GM18519 (cell line): ENCODE measurements around the gene LGALS9C.
"Not testable (repeated sequence)": the region's sequence is repeated elsewhere in the genome, so short reads cannot be mapped to it uniquely, and the experiment has no call there.

ENCODE experiments used
- ATAC-seq: cut with Tn5 transposase; IDR thresholded peaks from one replicate; pipeline ENCODE4 v1.9.1; 2021; ENCODE audit warnings: mild to moderate bottlenecking, moderate library complexity; ENCODE audit not compliant: unreplicated experiment, low FRiP score

Gene LGALS9C

DNA sequence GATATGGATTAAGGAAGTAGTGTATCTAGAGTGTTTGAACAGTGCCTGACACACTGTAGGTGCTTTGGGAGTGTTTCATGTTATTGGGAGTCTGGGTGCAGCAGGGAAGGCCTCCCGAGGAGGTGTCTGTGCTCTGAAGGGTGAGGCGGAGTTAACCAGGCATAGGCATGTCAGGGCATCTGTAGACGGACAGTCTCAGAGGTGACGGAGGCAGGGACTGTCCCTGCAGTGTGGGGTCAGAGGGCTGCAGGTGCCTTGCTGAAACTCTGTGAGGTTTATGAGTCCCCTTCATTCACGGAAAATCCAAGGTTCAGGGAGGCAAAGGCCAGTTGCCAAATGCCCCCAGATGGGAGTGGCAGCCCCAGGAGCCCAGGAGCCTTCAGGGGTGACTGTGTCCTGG lies 778 bp downstream of the LGALS9C start:
- ATAC-seq = not testable (repeated sequence)

DNA sequence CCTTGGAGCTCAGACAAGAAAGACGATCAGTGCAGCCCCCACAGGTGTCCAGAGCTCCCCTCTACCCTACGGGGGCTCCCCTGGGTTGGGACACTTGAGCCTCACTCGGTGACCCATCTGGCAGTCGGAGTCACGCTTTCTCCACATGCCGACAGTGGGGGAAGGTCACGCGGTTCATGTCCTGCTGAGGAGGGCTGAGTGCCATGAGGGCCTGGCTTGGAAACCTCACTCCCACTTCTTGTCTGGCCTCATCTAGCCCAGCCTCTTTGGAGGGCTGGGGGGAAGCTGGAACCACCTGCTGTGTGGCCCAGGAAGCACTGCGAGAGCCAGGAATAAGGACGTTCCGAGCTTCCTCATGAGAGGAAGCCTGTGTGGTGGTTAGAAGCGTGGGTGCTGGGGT lies 1.8 kb downstream of the LGALS9C start:
- not testable (repeated sequence) for ATAC-seq

- ATAC-seq = not testable (repeated sequence)
These were observed 2.5 kb downstream of the LGALS9C start for GRCh38 chr17:18478977-18479595.

- ATAC-seq = not testable (repeated sequence)
These were observed 5.2 kb downstream of the LGALS9C start for GRCh38 chr17:18481775-18482174.

DNA sequence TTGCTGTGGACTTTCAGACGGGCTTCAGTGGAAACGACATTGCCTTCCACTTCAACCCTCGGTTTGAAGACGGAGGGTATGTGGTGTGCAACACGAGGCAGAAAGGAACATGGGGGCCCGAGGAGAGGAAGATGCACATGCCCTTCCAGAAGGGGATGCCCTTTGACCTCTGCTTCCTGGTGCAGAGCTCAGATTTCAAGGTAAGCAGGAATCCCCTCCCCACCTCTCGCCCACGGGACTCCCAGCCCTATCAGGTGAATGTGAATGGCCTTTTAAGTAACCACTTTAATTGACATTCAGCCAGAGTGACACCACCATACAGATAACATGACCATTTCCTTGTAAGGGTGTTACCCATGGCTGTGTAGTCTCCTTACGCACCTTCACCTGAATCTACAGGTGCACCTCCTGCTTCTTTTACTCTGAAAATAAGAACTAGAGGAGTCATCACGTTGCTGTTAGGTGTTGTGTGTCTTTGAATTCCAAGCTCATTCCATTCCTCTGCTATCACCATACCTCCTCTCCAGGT lies 9.4 kb downstream of the LGALS9C start:
- ATAC-seq = not testable (repeated sequence)

GRCh38 chr17:18487633-18488032 lies 11.0 kb downstream of the LGALS9C start:
- not testable (repeated sequence) for ATAC-seq

DNA sequence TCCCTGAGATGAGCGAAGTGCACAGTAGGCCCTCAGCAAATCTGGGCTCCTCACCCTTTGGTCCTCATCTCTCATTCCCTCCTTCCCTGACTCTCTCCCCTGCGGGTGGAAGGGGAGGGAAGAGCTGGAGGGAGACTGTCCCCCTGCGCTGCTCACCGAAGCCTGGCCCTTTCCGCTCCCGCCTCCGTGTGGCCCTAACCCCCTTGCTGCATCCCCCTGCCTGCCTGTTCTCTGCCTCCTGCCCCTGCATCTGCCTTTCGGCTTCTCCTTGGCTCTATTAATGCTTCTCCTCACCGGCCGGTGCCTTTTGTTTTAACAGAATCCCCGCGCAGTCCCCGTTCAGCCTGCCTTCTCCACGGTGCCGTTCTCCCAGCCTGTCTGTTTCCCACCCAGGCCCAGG lies 12.0 kb downstream of the LGALS9C start:
- ATAC-seq = not testable (repeated sequence)

DNA sequence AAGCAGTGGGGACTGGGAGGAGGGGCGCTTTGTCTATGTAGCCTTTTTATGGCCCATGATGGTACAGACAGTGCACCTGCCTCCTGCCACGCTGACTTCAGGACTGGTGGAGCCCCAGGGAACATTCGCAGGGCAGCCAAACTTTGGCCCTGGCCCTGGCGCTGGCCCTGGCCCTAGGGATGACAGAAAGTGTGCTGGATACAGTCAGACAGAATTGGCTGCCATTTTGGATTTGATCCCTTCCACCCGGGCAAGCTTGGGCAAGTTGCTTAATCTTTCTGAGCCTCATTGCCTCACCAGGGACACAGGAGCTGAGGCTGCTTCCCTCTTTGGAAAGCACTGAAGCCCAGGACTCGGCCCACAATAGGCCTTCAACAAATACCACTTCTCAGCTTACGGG lies 13.4 kb downstream of the LGALS9C start:
- not testable (repeated sequence) for ATAC-seq

- ATAC-seq = not testable (repeated sequence)
These were observed 16.3 kb downstream of the LGALS9C start for GRCh38 chr17:18492712-18493480.

GRCh38 chr17:18494250-18494768 lies 17.7 kb downstream of the LGALS9C start:
- ATAC-seq = not testable (repeated sequence)

DNA sequence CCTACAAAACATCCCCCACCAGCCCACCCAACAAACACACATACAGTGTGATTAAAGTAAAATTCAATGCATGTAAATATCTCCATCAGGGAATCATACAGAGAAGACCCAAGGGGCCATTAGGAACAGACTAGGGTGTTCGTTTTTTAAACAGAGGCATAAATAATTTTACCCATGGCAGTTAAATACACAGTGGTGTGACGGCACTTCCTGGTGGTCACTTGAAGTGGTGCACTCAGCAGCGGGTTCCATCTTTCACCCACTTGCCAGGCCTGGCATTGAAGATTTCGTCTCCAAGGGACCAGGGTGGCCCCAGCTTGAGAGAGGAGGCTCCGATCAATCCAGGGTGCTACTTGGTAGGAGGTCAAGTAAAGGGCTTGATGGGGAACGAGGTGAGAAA lies 20.5 kb downstream of the LGALS9C start:
- not testable (repeated sequence) for ATAC-seq

GRCh38 chr17:18499100-18499499 lies 22.5 kb downstream of the LGALS9C start:
- ATAC-seq = not testable (repeated sequence)

- not testable (repeated sequence) for ATAC-seq
These were observed 23.2 kb downstream of the LGALS9C start for GRCh38 chr17:18499756-18500155.

- ATAC-seq = not testable (repeated sequence)
These were observed 23.7 kb downstream of the LGALS9C start for GRCh38 chr17:18500281-18500680.

- ATAC-seq = not testable (repeated sequence)
These were observed 24.2 kb downstream of the LGALS9C start for GRCh38 chr17:18500816-18501215.

DNA sequence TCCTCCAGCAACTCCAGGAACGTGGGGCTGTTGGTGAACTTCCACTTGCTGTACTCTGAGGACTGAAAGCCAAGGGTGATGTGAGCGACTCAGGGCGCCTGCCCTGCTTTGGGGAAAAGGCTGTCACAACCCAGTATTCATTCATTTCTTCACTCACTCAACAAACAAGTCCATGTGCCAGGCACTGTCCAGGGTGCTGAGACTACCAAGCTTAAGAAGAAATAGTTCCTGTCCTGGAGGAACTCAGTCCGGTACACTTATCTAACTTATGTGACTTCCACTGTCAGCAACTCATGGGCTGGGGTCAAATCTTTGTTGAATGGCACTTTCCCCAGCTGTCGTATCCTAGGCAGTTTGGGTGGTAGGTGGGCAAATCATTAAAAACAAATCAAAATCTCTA lies 26.6 kb downstream of the LGALS9C start:
- ATAC-seq = not testable (repeated sequence)

- ATAC-seq = not testable (repeated sequence)
These were observed 31.1 kb downstream of the LGALS9C start for GRCh38 chr17:18507729-18508128.

DNA sequence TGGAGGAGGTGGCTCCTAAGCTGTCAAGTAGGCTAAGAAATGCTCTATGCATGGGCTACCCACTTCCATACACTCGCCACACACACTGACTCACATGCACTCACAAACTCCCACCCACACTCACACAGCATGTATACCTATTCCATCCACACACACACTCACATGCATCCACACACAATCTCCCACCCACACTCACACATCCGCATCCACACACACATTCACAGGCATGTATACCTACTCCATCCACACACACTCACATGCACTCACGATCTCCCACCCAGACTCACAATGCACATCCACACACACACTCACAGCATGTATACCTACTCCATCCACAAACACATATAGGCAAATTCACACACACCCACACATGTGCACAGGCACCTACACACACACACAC lies 32.1 kb downstream of the LGALS9C start:
- ATAC-seq = not testable (repeated sequence)

DNA sequence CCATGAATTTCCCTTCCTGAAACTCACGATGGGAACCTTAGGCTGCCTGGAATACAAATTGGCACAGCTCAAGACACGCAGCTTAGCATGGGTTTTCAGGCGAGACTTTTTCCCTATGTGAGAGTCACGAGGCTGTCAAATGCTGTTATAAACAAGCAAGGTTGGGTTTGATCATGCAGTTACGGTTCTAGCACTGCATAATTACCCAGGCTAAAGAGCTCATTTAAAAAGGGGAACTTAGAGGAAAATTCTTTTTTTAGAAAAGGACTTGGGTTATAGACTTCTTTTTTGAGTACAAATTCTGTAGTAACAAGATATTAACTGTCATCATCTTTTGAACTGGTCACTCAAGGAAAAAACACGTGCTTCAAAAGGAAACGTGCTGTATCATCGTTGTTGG lies 44.5 kb downstream of the LGALS9C start:
- not testable (repeated sequence) for ATAC-seq

DNA sequence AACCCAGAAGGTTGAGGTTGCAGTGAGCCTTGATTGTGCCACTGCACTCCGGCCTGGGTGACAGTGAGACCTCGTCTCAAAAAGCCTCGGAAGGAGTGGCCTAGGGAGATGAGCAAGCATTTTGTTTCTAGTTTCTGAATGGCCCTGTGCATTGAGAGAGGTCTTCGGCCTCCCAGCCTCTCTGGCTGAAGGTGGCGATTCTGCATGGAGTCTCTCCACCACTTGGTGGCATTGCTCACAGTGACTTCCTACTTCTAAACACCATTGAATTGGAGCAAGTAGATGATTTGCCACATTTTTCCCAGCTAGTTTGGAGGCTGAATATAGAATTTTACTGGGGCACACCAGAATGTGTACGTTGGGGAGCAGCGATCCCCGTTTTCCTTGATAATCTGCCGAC lies 48.4 kb downstream of the LGALS9C start:
- ATAC-seq = not testable (repeated sequence)

GRCh38 chr17:18526168-18526800 lies 49.7 kb downstream of the LGALS9C start:
- not testable (repeated sequence) for ATAC-seq
